ENCODE results near the gene METRNL.

- no peak for TF ChIP-seq CTCF (IDR thresholded peaks at IDR 0.05; ENCODE audit: low read length)
- TF ChIP-seq EZH2 (optimal IDR thresholded peaks at IDR 0.05; ENCODE audit: low read depth, low read length) = no peak
These were observed 42.7 kb upstream of the METRNL start for GRCh38 chr17:83036666-83037065.

Measured in MM.1S (cell line).